GM06990 (cell line): ENCODE data around the gene SCG2.

Experiments
- DNase-seq: peaks from one replicate; pipeline ENCODE4 v3.0.0-alpha.2; 2011; ENCODE audit not compliant: insufficient read length; ENCODE audit errors: extremely low read depth
- H3K27me3 ChIP-seq: replicated peaks from 2 replicates; pipeline ENCODE4 v1.6.0; 2011; ENCODE audit warnings: low read length; ENCODE audit not compliant: control insufficient read depth, insufficient read depth
- H3K36me3 ChIP-seq: 2 replicates; pipeline ENCODE4 v1.5.1; 2011; ENCODE audit warnings: low read length; ENCODE audit not compliant: control insufficient read depth, insufficient read depth
- H3K4me3 ChIP-seq: replicated peaks from 2 replicates; pipeline ENCODE4 v1.5.1; 2011; ENCODE audit warnings: low read depth, mild to moderate bottlenecking, control low read depth, low read length
- CTCF ChIP-seq: IDR thresholded peaks from 2 replicates; pipeline ENCODE4 v1.5.1; 2011; ENCODE audit warnings: low read length, control low read depth, mild to moderate bottlenecking, inconsistent platforms; ENCODE audit not compliant: insufficient read depth, poor library complexity, severe bottlenecking

SCG2 gene

DNA sequence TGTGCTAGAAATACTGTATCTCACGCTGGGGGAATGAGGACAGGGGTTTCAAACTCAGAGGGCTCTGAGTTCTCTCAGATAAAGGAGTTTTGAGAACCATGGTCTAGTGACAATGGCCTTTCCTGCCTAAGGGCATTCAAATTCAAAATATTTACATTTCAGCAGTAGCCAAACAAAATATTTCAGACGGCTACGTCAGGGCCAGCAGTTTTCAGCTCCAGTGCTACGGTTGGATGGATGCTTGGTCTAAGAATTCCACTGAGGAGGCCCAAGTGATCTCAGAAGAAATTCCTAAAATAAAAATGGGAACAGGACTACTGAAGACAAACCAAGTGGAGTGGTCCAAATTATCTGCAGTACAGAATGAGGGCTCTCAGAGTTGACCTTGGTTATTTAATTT, 41.1 kb upstream of the SCG2 start:
- Histone ChIP-seq H3K4me3 (no peak overlapping the region), H3K36me3 (no peaks in the 10 kb centered on the region), H3K27me3 (no peaks in the 10 kb centered on the region)
- no peak for DNase-seq
- TF ChIP-seq CTCF = no peak

GRCh38 chr2:223642506-223642905, 40.3 kb upstream of the SCG2 start:
- H3K4me3 ChIP-seq = no peak overlapping the region
- no peak for DNase-seq
- H3K36me3 ChIP-seq = no peaks in the 10 kb centered on the region
- H3K27me3 ChIP-seq = no peaks in the 10 kb centered on the region
- TF ChIP-seq CTCF = no peak

- no peak for TF ChIP-seq CTCF
- no peak for DNase-seq
- no peaks in the 10 kb centered on the region for H3K27me3 ChIP-seq
- no peak overlapping the region for H3K4me3 ChIP-seq
- H3K36me3 ChIP-seq = no peaks in the 10 kb centered on the region
These were observed 38.9 kb upstream of the SCG2 start for GRCh38 chr2:223641082-223641481.

- Histone ChIP-seq H3K36me3 (no peaks in the 10 kb centered on the region), H3K4me3 (no peak overlapping the region), H3K27me3 (no peaks in the 10 kb centered on the region)
- no peak for DNase-seq
- no peak for TF ChIP-seq CTCF
These were observed 32.9 kb upstream of the SCG2 start for GRCh38 chr2:223635080-223635479.

GRCh38 chr2:223634238-223634637, 32.1 kb upstream of the SCG2 start:
- no peaks in the 10 kb centered on the region for H3K27me3 ChIP-seq
- H3K36me3 ChIP-seq = no peaks in the 10 kb centered on the region
- H3K4me3 ChIP-seq = no peak overlapping the region
- no peak for TF ChIP-seq CTCF
- DNase-seq = no peak

- H3K36me3 ChIP-seq = no peaks in the 10 kb centered on the region
- no peak overlapping the region for H3K4me3 ChIP-seq
- H3K27me3 ChIP-seq = no peaks in the 10 kb centered on the region
- DNase-seq = no peak
- TF ChIP-seq CTCF = no peak
These were observed 31.5 kb upstream of the SCG2 start for GRCh38 chr2:223633656-223634055.
